HCT116 (cell line): ENCODE results near the gene SPATA1. TPM values are rescaled to one million over a fixed set of nuclear protein-coding genes. Genes with fewer than 3 reads are reported as not detected.

Experiments
- ATAC-seq: fragments of 200-7000 bp; cut with Tn5 transposase; 2 replicates; pipeline ENCODE4 v1.9.1; 2020; ENCODE audit warnings: mild to moderate bottlenecking, moderate library complexity
- BruUV-seq: library from RNA; stranded (reverse); fragments of 400-500 nt; replicated peaks from 2 replicates; lab custom pipeline; 2021; lab: Mats Ljungman, UMichigan
- CTCF ChIA-PET: fragments of 300-600 bp; sonication (Branson Sonifier 250); formaldehyde crosslinking; loops from one replicate; lab custom pipeline; 2021; ENCODE audit warnings: antibody characterized with exemption; lab: Charles Lee
- POLR2A ChIA-PET: fragments of 300-600, 350-600 bp; sonication (Branson Sonifier 250); formaldehyde crosslinking; loops from one replicate; lab custom pipeline; 2021; ENCODE audit warnings: antibody characterized with exemption; lab: Charles Lee
- RAD21 ChIA-PET, 2 experiments: fragments of 300-600 bp; sonication (Branson Sonifier 250); formaldehyde crosslinking; loops; one replicate each; lab custom pipeline; 2023; ENCODE audit warnings: low total read pairs in 2 of 2; ENCODE audit not compliant: uncharacterized antibody in 2 of 2, unreplicated experiment in 2 of 2, low non-redundant PET in 1 of 2; lab: Charles Lee
- DNase-seq: peaks from one replicate; pipeline ENCODE4 v3.0.0-alpha.2; 2010; ENCODE audit warnings: low read depth, low spot score
- H2AFZ ChIP-seq: fragments of 200-600 bp; shearing (Covaris generic), sonication (generic); 2 replicates; pipeline ENCODE4 v1.6.1; 2017; ENCODE audit warnings: low read depth, mixed run types, mixed read lengths, antibody characterized with exemption, low read length; ENCODE audit not compliant: poor library complexity, severe bottlenecking
- H3K27ac ChIP-seq: 2 replicates; pipeline ENCODE4 v1.5.1; 2012; ENCODE audit warnings: low read depth, low read length
- H3K27me3 ChIP-seq: fragments of 200-600 bp; sonication (generic); 2 replicates; pipeline ENCODE4 v1.6.1; 2016; ENCODE audit warnings: mixed run types, low read length, mixed read lengths; ENCODE audit not compliant: insufficient read depth
- H3K36me3 ChIP-seq, 2 experiments: fragments of 200-500 bp in 1 of 2; fragments of 200-600 bp in 1 of 2; sonication (Bioruptor generic) in 1 of 2; sonication (generic) in 1 of 2; 2 replicates each; pipeline versions ENCODE4 v1.5.1 to v1.6.1; 2014 to 2016; ENCODE audit warnings: low read length in 2 of 2, inconsistent platforms in 1 of 2, mixed read lengths in 1 of 2, mixed run types in 1 of 2; ENCODE audit not compliant: insufficient read depth in 2 of 2, control insufficient read depth in 1 of 2
- H3K4me1 ChIP-seq, 2 experiments: fragments of 200-600 bp in 1 of 2; sonication (generic) in 1 of 2; 2 replicates each; pipeline versions ENCODE4 v1.5.1 to v1.6.1; 2012 to 2017; ENCODE audit warnings: low read length in 2 of 2, inconsistent platforms in 1 of 2, mild to moderate bottlenecking in 1 of 2, mixed read lengths in 1 of 2, mixed run types in 1 of 2, moderate library complexity in 1 of 2; ENCODE audit not compliant: insufficient read depth in 2 of 2, control insufficient read depth in 1 of 2
- H3K4me2 ChIP-seq: fragments of 200-600 bp; sonication (generic); 2 replicates; pipeline ENCODE4 v1.6.1; 2017; ENCODE audit warnings: mixed run types, low read length, mixed read lengths
- H3K4me3 ChIP-seq, 2 experiments: fragments of 200-600 bp in 1 of 2; sonication (generic) in 1 of 2; replicated peaks in 1 of 2; 2 replicates each; pipeline ENCODE4 v1.5.1; 2011 to 2016; ENCODE audit warnings: low read length in 2 of 2, control low read depth in 1 of 2, low read depth in 1 of 2, mild to moderate bottlenecking in 1 of 2, mixed read lengths in 1 of 2, mixed run types in 1 of 2
- H3K79me2 ChIP-seq: fragments of 200-600 bp; sonication (generic); 2 replicates; pipeline ENCODE4 v1.6.1; 2017; ENCODE audit warnings: mild to moderate bottlenecking, mixed run types, low read length, moderate library complexity, mixed read lengths; ENCODE audit not compliant: insufficient read depth
- H3K9ac ChIP-seq: fragments of 200-600 bp; sonication (generic); 2 replicates; pipeline ENCODE4 v1.6.1; 2016; ENCODE audit warnings: low read length, mixed read lengths
- H3K9me2 ChIP-seq: fragments of 200-600 bp; sonication (generic), shearing (Covaris generic); 2 replicates; pipeline ENCODE4 v1.6.1; 2017; ENCODE audit warnings: mixed run types, mild to moderate bottlenecking, moderate library complexity; ENCODE audit not compliant: insufficient read depth
- H3K9me3 ChIP-seq, 2 experiments: fragments of 200-500 bp in 1 of 2; fragments of 200-600 bp in 1 of 2; sonication (Bioruptor generic) in 1 of 2; sonication (generic) in 1 of 2; 2 replicates each; pipeline ENCODE4 v1.6.1; 2014 to 2017; ENCODE audit warnings: low read length in 2 of 2, mixed read lengths in 2 of 2, inconsistent platforms in 1 of 2, low read depth in 1 of 2, mild to moderate bottlenecking in 1 of 2, mixed run types in 1 of 2, moderate library complexity in 1 of 2; ENCODE audit not compliant: control insufficient read depth in 1 of 2, insufficient read depth in 1 of 2
- H4K20me1 ChIP-seq: fragments of 200-600 bp; sonication (generic), shearing (Covaris generic); 2 replicates; pipeline ENCODE4 v1.6.1; 2017; ENCODE audit warnings: mixed run types, mild to moderate bottlenecking, moderate library complexity; ENCODE audit not compliant: insufficient read depth
- CBX3 ChIP-seq: IDR thresholded peaks from 2 replicates; pipeline ENCODE4 v1.6.1; 2012; ENCODE audit warnings: low read depth
- EGR1 ChIP-seq: IDR thresholded peaks from 2 replicates; pipeline ENCODE4 v1.6.1; 2012; ENCODE audit warnings: low read depth
- ELF1 ChIP-seq: IDR thresholded peaks from 2 replicates; pipeline ENCODE4 v1.6.1; 2012; ENCODE audit warnings: low read depth, borderline replicate concordance
- FOSL1 ChIP-seq: IDR thresholded peaks from 2 replicates; pipeline ENCODE4 v1.6.1; 2012; ENCODE audit warnings: low read depth
- MAX ChIP-seq: IDR thresholded peaks from 2 replicates; pipeline ENCODE4 v1.6.1; 2012
- POLR2AphosphoS5 ChIP-seq: IDR thresholded peaks from 2 replicates; pipeline ENCODE4 v1.6.1; 2011; ENCODE audit warnings: mild to moderate bottlenecking, low read depth, low read length, moderate library complexity
- REST ChIP-seq: IDR thresholded peaks from 2 replicates; pipeline ENCODE4 v1.6.1; 2012; ENCODE audit warnings: low read depth
- SP1 ChIP-seq: IDR thresholded peaks from 2 replicates; pipeline ENCODE4 v1.6.1; 2012; ENCODE audit warnings: low read depth
- SRF ChIP-seq: IDR thresholded peaks from 2 replicates; pipeline ENCODE4 v1.6.1; 2012; ENCODE audit warnings: low read depth
- TCF7L2 ChIP-seq: IDR thresholded peaks from 2 replicates; pipeline ENCODE4 v1.7.0; 2011; ENCODE audit warnings: borderline replicate concordance, inconsistent platforms; ENCODE audit not compliant: insufficient read depth, insufficient read length; ENCODE audit errors: extremely low read depth
- YY1 ChIP-seq: IDR thresholded peaks from 2 replicates; pipeline ENCODE4 v1.6.1; 2011; ENCODE audit warnings: low read length, low read depth, moderate library complexity, mild to moderate bottlenecking; ENCODE audit not compliant: insufficient replicate concordance; ENCODE audit errors: extremely low read depth
- ZNF274 ChIP-seq: fragments of 200-500 bp; sonication (Bioruptor generic); IDR thresholded peaks from 2 replicates; pipeline ENCODE4 v1.6.1; 2014; ENCODE audit warnings: mild to moderate bottlenecking, low read depth, low read length, inconsistent platforms
- intact Hi-C: fragments of 100-400 bp; cut with micrococcal nuclease; formaldehyde crosslinking; loops from 2 replicates; pipeline ENCODE4 v1.10.0; 2022
- total RNA-seq: library from RNA; stranded (reverse); gene quantifications from one replicate; pipeline ENCODE4 v1.2.1, GENCODE V29; 2021; ENCODE audit not compliant: unreplicated experiment

Gene SPATA1
- total RNA-seq, 1 experiment from 2014 or later, result 3.1 TPM

GRCh38 chr1:84584126-84584525 lies 77.9 kb downstream of the SPATA1 start:
- intact Hi-C loops, result no loop called here
- Histone ChIP-seq H3K9me2 (no peaks in the 10 kb centered on the region), H3K27me3 (no peaks in the 10 kb centered on the region), H3K27ac (no peak overlapping the region), H3K4me3 (no peak overlapping the region), H2AFZ (no peak overlapping the region), H3K36me3 (no peaks in the 10 kb centered on the region), H3K79me2 (no peaks in the 10 kb centered on the region), H3K4me1 (no peaks in the 10 kb centered on the region), H4K20me1 (no peaks in the 10 kb centered on the region), H3K9me3 (peaks cover 0 to 4% of the 10 kb centered on the region in 2 experiments; a peak in 1 of 4 replicates), H3K4me2 (no peak overlapping the region), H3K9ac (no peak overlapping the region)
- ATAC-seq, result no peak
- TF ChIP-seq YY1 (no peak), MAX (no peak), ELF1 (no peak), SRF (no peak), CBX3 (no peak), POLR2AphosphoS5 (no peak), FOSL1 (no peak), TCF7L2 (no peak), REST (no peak), EGR1 (no peak), SP1 (no peak), ZNF274 (no peak)
- ChIA-PET CTCF (no interaction called here), RAD21 (no interaction called here), POLR2A (no interaction called here)
- no TSS peak for BruUV-seq
- DNase-seq, result no peak
